ENCODE measurements around the gene CELF2.

CELF2 gene

GRCh38 chr10:11381023-11381422, 363.4 kb downstream of the CELF2 start:
- Histone ChIP-seq H3K4me1 (ENCODE audit: insufficient read depth, low read length) (peaks cover 6% of the 10 kb centered on the region), H3K4me3 (ENCODE audit: low read length) (no peak overlapping the region), H3K36me3 (ENCODE audit: insufficient read depth, low read length) (no peaks in the 10 kb centered on the region), H3K9me3 (ENCODE audit: low read length) (no peaks in the 10 kb centered on the region), H2AFZ (ENCODE audit: low read depth, low read length) (no peak overlapping the region), H3K27me3 (ENCODE audit: insufficient read depth, low read length) (no peaks in the 10 kb centered on the region)

- no peak overlapping the region for H2AFZ ChIP-seq (ENCODE audit: low read depth, low read length)
- no peaks in the 10 kb centered on the region for H3K27me3 ChIP-seq (ENCODE audit: insufficient read depth, low read length)
- peaks cover 6% of the 10 kb centered on the region for H3K4me1 ChIP-seq (ENCODE audit: insufficient read depth, low read length)
- H3K9me3 ChIP-seq (ENCODE audit: low read length): no peaks in the 10 kb centered on the region
- no peak overlapping the region for H3K4me3 ChIP-seq (ENCODE audit: low read length)
- no peaks in the 10 kb centered on the region for H3K36me3 ChIP-seq (ENCODE audit: insufficient read depth, low read length)
Measured at GRCh38 chr10:11381511-11381910, 363.8 kb downstream of the CELF2 start.

- no peak overlapping the region for H3K4me3 ChIP-seq (ENCODE audit: low read length)
- peaks cover 6% of the 10 kb centered on the region for H3K4me1 ChIP-seq (ENCODE audit: insufficient read depth, low read length)
- no peaks in the 10 kb centered on the region for H3K27me3 ChIP-seq (ENCODE audit: insufficient read depth, low read length)
- no peaks in the 10 kb centered on the region for H3K36me3 ChIP-seq (ENCODE audit: insufficient read depth, low read length)
- H2AFZ ChIP-seq (ENCODE audit: low read depth, low read length): no peak overlapping the region
- no peaks in the 10 kb centered on the region for H3K9me3 ChIP-seq (ENCODE audit: low read length)
Measured at GRCh38 chr10:11382187-11382586, 364.5 kb downstream of the CELF2 start.

GRCh38 chr10:11386044-11386443, 368.4 kb downstream of the CELF2 start:
- no peaks in the 10 kb centered on the region for H3K27me3 ChIP-seq (ENCODE audit: insufficient read depth, low read length)
- peaks cover 9% of the 10 kb centered on the region for H3K4me1 ChIP-seq (ENCODE audit: insufficient read depth, low read length)
- H2AFZ ChIP-seq (ENCODE audit: low read depth, low read length): no peak overlapping the region
- no peak overlapping the region for H3K4me3 ChIP-seq (ENCODE audit: low read length)
- H3K9me3 ChIP-seq (ENCODE audit: low read length): no peaks in the 10 kb centered on the region
- no peaks in the 10 kb centered on the region for H3K36me3 ChIP-seq (ENCODE audit: insufficient read depth, low read length)

Measured in neuron (in vitro differentiated cells).